LNCAP (cell line): ENCODE measurements around the gene AIRE.

Source experiments
- CTCF ChIP-seq: fragments of 450-650 bp; IDR thresholded peaks from 2 replicates; pipeline ENCODE4 v1.5.1; 2017; ENCODE audit warnings: mild to moderate bottlenecking

The AIRE gene

DNA sequence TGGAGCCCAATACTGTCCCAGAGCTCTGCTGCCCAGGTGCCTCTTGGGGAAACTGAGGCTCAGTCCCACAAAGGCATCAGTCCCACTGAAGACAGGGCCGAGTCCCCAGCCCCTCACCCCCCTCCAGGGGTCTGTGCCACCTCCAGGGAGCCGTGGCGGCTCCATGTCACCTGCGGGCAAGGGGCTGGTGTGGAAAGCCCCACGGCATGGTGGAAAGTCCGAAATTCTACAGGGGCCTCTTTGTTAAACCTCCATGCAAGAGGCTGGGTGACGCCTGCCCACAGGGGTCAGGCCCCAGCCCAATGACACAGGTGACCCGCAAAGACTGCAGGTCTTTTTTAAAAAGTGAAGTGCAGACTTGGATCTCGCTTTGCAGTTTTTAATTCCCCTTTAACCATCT, 3.3 kb upstream of the AIRE start:
- TF ChIP-seq CTCF, result no peak

DNA sequence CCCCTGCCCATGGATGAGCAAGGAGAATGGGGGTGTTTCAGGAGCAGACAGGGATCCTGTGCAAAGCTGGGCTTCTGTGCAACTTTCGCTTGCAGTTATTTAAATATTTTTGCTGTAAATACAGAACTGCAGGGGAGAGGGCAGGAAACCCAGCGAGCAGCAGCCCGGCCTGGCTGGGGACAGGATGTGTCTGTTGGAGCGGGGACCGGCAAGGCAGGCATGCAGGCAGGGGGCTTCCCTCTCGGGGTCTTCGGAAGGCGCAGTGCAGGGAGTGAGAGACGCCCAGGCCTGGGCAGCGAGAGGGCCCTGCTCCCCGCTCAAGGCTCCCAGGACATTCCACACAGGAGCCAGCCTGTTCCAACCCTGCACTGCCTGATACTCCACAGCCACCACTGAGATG, 1.7 kb upstream of the AIRE start:
- no peak for TF ChIP-seq CTCF

GRCh38 chr21:44286086-44286715, 525 bp downstream of the AIRE start:
- no peak for TF ChIP-seq CTCF

GRCh38 chr21:44286716-44287632, 1.3 kb downstream of the AIRE start:
- no peak for TF ChIP-seq CTCF

GRCh38 chr21:44288251-44289110, 2.8 kb downstream of the AIRE start:
- TF ChIP-seq CTCF, result no peak

- no peak for TF ChIP-seq CTCF
Measured at GRCh38 chr21:44289381-44290010, 3.8 kb downstream of the AIRE start.
